CD14-positive monocyte (primary cell): ENCODE measurements around the gene P2RY11. TPM values are rescaled to one million over a fixed set of nuclear protein-coding genes. Genes with fewer than 3 reads are reported as not detected.

Experiments
- DNase-seq, 3 donors: peaks; one replicate each; pipeline ENCODE4 v3.0.0-alpha.2; 2011 to 2022
- H2AFZ ChIP-seq: 2 replicates; pipeline ENCODE4 v1.6.0; 2012; ENCODE audit warnings: mild to moderate bottlenecking, low read depth, low read length, inconsistent platforms; ENCODE audit not compliant: insufficient read depth, poor library complexity, severe bottlenecking
- H3K27ac ChIP-seq, 2 donors: 1 replicate in 1 of 2; 2 replicates in 1 of 2; pipeline ENCODE4 v1.5.1; 2012 to 2013; ENCODE audit warnings: low read length in 2 of 2, control low read depth in 1 of 2, inconsistent platforms in 1 of 2, low read depth in 1 of 2, mild to moderate bottlenecking in 1 of 2
- H3K27me3 ChIP-seq, 2 donors: one replicate each; pipeline versions ENCODE4 v1.6.0 to v1.6.1; 2011 to 2013; ENCODE audit warnings: low read length in 2 of 2; ENCODE audit not compliant: control insufficient read depth in 2 of 2, insufficient read depth in 2 of 2
- H3K36me3 ChIP-seq, 2 donors: replicated peaks in 1 of 2; 1 replicate in 1 of 2; 2 replicates in 1 of 2; pipeline versions ENCODE4 v1.5.1 to v1.6.1; 2012 to 2013; ENCODE audit warnings: low read length in 2 of 2, control low read depth in 1 of 2, inconsistent platforms in 1 of 2, mild to moderate bottlenecking in 1 of 2; ENCODE audit not compliant: insufficient read depth in 2 of 2, control insufficient read depth in 1 of 2
- H3K4me1 ChIP-seq, 2 donors: 1 replicate in 1 of 2; 2 replicates in 1 of 2; pipeline versions ENCODE4 v1.5.1 to v1.6.1; 2012 to 2013; ENCODE audit warnings: low read length in 2 of 2, control low read depth in 1 of 2, inconsistent platforms in 1 of 2, mild to moderate bottlenecking in 1 of 2, moderate library complexity in 1 of 2; ENCODE audit not compliant: insufficient read depth in 2 of 2, control insufficient read depth in 1 of 2
- H3K4me2 ChIP-seq: replicated peaks from 2 replicates; pipeline ENCODE3; 2012; ENCODE audit warnings: low read length, moderate library complexity, mild to moderate bottlenecking; ENCODE audit not compliant: poor library complexity, severe bottlenecking; ENCODE audit errors: extremely low read depth
- H3K4me3 ChIP-seq, 3 experiments: fragments of 200-600 bp in 1 of 3; sonication (generic) in 1 of 3; replicated peaks in 1 of 3; 1 replicate in 2 of 3; 2 replicates in 1 of 3; pipeline ENCODE4 v1.5.1; 2011 to 2013; ENCODE audit warnings: low read length in 3 of 3, mild to moderate bottlenecking in 3 of 3, control low read depth in 2 of 3, low read depth in 2 of 3, inconsistent platforms in 1 of 3, moderate library complexity in 1 of 3
- H3K79me2 ChIP-seq: 2 replicates; pipeline ENCODE4 v1.6.0; 2012; ENCODE audit warnings: mild to moderate bottlenecking, control low read depth, inconsistent platforms, low read length, moderate library complexity; ENCODE audit not compliant: insufficient read depth
- H3K9ac ChIP-seq: 2 replicates; pipeline ENCODE4 v1.6.0; 2017; ENCODE audit warnings: low read length, mild to moderate bottlenecking; ENCODE audit not compliant: insufficient read depth, poor library complexity, severe bottlenecking
- H3K9me3 ChIP-seq, 2 donors: replicated peaks in 1 of 2; 1 replicate in 1 of 2; 2 replicates in 1 of 2; pipeline versions ENCODE4 v1.5.1 to v1.6.1; 2012 to 2013; ENCODE audit warnings: low read length in 2 of 2, control low read depth in 1 of 2; ENCODE audit not compliant: control insufficient read depth in 1 of 2, insufficient read depth in 1 of 2
- H4K20me1 ChIP-seq: 2 replicates; pipeline ENCODE4 v1.6.0; 2012; ENCODE audit warnings: mild to moderate bottlenecking, low read length, control low read depth, moderate library complexity; ENCODE audit not compliant: insufficient read depth
- H3K27ac Mint-ChIP-seq, 7 donors: one replicate each; pipeline ENCODE4 v1.8.0; 2020; ENCODE audit warnings: mild to moderate bottlenecking in 7 of 7, mixed read lengths in 7 of 7, moderate library complexity in 6 of 7, inconsistent platforms in 2 of 7
- H3K27me3 Mint-ChIP-seq, 3 donors: one replicate each; pipeline ENCODE4 v1.8.0; 2021 to 2022; ENCODE audit warnings: low read depth in 3 of 3, mild to moderate bottlenecking in 3 of 3, mixed read lengths in 3 of 3, moderate library complexity in 3 of 3, inconsistent platforms in 1 of 3
- H3K36me3 Mint-ChIP-seq, 2 donors: one replicate each; pipeline ENCODE4 v1.8.0; 2020; ENCODE audit warnings: mixed read lengths in 2 of 2, inconsistent platforms in 1 of 2, mild to moderate bottlenecking in 1 of 2
- H3K4me1 Mint-ChIP-seq: one replicate; pipeline ENCODE4 v1.8.0; 2020; ENCODE audit warnings: mild to moderate bottlenecking, mixed read lengths
- H3K4me3 Mint-ChIP-seq, 2 donors: one replicate each; pipeline ENCODE4 v1.8.0; 2020; ENCODE audit warnings: mild to moderate bottlenecking in 2 of 2, mixed read lengths in 2 of 2, moderate library complexity in 1 of 2
- H3K9me3 Mint-ChIP-seq, 7 donors: one replicate each; pipeline ENCODE4 v1.8.0; 2020 to 2022; ENCODE audit warnings: mixed read lengths in 7 of 7, mild to moderate bottlenecking in 6 of 7, moderate library complexity in 6 of 7, inconsistent platforms in 2 of 7
- CTCF ChIP-seq: fragments of 200-600 bp; IDR thresholded peaks from one replicate; pipeline ENCODE4 v1.8.0; 2022; ENCODE audit warnings: antibody characterized with exemption, mild to moderate bottlenecking
- WGBS: methylation state at CpG from one replicate; pipeline ENCODE4 v1.1.5; 2013; ENCODE audit warnings: missing lambda C conversion rate; ENCODE audit not compliant: insufficient coverage; 5-methylcytosine and 5-hydroxymethylcytosine counted together
- intact Hi-C, 2 donors: fragments of 100-400 bp; cut with micrococcal nuclease; formaldehyde crosslinking; loops; one replicate each; pipeline versions ENCODE4 v1.15.0 to v1.15.1; 2023
- polyA plus RNA-seq, 3 donors: library from polyadenylated mRNA; depleted of rRNA in 1 of 3; unstranded in 2 of 3; stranded (reverse) in 1 of 3; fragments of 300-500 nt in 2 of 3; fragments of >200 nt in 1 of 3; fragmentation: Illumina TruSeq in 2 of 3; gene quantifications; 1 replicate in 2 of 3; 2 replicates in 1 of 3; pipeline ENCODE4 v1.2.3, GENCODE V29; 2012 to 2021

The P2RY11 gene
- polyA plus RNA-seq, 3 donors: 0.50 to 10.0 (median 0.69) TPM

DNA sequence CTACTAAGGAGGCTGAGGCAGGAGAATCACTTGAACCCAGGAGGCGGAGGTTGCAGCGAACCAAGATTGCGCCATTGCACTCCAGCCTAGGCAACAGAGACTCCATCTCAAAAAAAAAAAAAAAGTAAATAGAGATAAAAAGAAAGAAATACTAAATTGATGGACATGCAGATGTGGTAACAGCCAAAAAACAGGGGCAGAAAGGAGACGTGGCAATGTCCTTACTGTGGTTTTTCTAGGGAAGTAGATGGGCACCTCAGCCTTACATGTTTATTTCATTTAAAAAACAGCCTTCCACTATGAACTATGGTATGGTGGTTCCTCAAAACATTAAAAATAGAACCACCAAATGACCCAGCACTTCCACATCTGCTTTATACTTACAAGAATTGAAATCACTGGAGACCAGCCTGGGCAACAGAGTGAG lies 14.7 kb downstream of the P2RY11 start:
- H4K20me1 ChIP-seq: no peaks in the 10 kb centered on the region
- H2AFZ ChIP-seq: peak overlapping the region; percentile 69
- Mint-ChIP-seq H3K27me3 (no peaks in the 10 kb centered on the region), H3K36me3 (peaks cover 5 to 12% of the 10 kb centered on the region in 2 donors), H3K4me3 (peak overlapping the region in 1 of 2 donors; percentile 30), H3K9me3 (no peaks in the 10 kb centered on the region), H3K4me1 (peaks cover 23% of the 10 kb centered on the region), H3K27ac (peak overlapping the region; percentile 86 to 97 (median 93))
- peaks cover 39 to 47% of the 10 kb centered on the region in 2 donors for H3K4me1 ChIP-seq
- intact Hi-C loops: loop anchor here in 1 of 2 donors (10.0 kb wide), 1 partner anchor 69 kb away; the partner anchor contains the start of gene DNMT1
- H3K9ac ChIP-seq: peak overlapping the region; percentile 45
- no CpG with 5 or more reads among the region's 4 CpGs for WGBS
- no peaks in the 10 kb centered on the region for H3K9me3 ChIP-seq
- H3K27me3 ChIP-seq: no peaks in the 10 kb centered on the region
- TF ChIP-seq CTCF: no peak
- DNase-seq: peak; percentile 77 to 89 (median 84)
- peak overlapping the region; percentile 83 to 84 for H3K27ac ChIP-seq
- no peaks in the 10 kb centered on the region for H3K36me3 ChIP-seq
- H3K79me2 ChIP-seq: peaks cover 5% of the 10 kb centered on the region
- H3K4me3 ChIP-seq: peak overlapping the region in 1 of 3 experiments; percentile 27
- H3K4me2 ChIP-seq: peak overlapping the region; percentile 40

DNA sequence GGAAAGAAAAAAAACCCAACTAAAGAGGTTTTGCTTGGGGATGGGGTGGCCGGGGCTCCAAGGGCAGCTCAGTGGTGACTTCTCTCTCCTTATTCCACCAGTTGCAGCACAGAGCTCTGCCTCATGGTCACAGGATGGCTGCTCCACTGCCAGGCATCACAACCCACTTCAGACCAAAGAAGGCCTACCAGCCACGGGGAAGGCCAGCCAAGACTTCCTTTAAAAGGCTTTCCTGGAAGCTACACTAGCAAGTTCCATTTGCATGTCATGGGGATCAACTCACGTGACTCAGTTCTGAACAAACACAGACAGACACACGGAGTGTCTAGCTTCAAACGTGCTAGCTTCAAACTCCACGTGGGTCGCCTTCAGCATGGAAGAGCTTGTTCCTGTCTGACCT lies 21.4 kb downstream of the P2RY11 start:
- H3K36me3 ChIP-seq: peaks cover 47 to 62% of the 10 kb centered on the region in 2 donors
- H3K27ac Mint-ChIP-seq: peak overlapping the region in 4 of 7 donors; percentile 15 to 78 (median 44)

More for the DNA sequence above, 21.4 kb downstream of the P2RY11 start:
- intact Hi-C loops: no loop called here
- no peak for DNase-seq
- peak overlapping the region in 1 of 2 donors; percentile 51 for H3K27ac ChIP-seq
- H3K4me1 ChIP-seq: peaks cover 5 to 10% of the 10 kb centered on the region in 2 donors
- WGBS: 86% methylated on average over 4 of the region's 7 CpGs
- TF ChIP-seq CTCF: no peak
- no peak overlapping the region for H3K4me3 ChIP-seq
- peaks cover 5% of the 10 kb centered on the region for H3K79me2 ChIP-seq
- no peak overlapping the region for H3K4me2 ChIP-seq
- no peaks in the 10 kb centered on the region for H3K27me3 ChIP-seq
- H3K9me3 Mint-ChIP-seq: no peaks in the 10 kb centered on the region
- peaks cover 30 to 71% of the 10 kb centered on the region in 2 donors for H3K36me3 Mint-ChIP-seq
- H3K27me3 Mint-ChIP-seq: no peaks in the 10 kb centered on the region
- H4K20me1 ChIP-seq: no peaks in the 10 kb centered on the region
- H3K9ac ChIP-seq: no peak overlapping the region
- H3K4me1 Mint-ChIP-seq: peaks cover 9% of the 10 kb centered on the region
- H3K4me3 Mint-ChIP-seq: no peak overlapping the region
- no peak overlapping the region for H2AFZ ChIP-seq
- H3K9me3 ChIP-seq: no peaks in the 10 kb centered on the region
